ENCODE data around the gene BTF3. TPM values are rescaled to one million over a fixed set of nuclear protein-coding genes. Genes with fewer than 3 reads are reported as not detected.

The BTF3 gene
- total RNA-seq, 1 donor from 2014 or later: 664 TPM

DNA sequence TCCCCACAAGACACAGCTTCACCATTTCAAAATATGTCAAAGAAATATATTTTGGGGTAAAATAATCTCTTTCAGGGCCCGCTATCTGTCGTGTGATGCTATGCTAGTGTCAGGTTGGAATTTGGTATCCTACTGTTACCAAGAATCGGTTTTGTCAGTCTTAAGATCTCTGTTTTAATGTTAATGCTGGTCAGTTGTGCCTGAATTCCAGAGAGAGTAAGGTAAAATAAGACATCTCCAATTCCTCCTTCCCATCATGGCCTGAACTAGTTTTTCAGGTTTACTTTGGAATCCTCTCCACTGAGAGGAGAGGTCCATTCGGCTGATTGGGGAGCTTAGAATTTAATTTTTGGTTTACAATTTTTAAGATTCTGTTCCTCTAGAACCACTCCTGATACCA is 10.4 kb upstream of the BTF3 start:
- Mint-ChIP-seq H3K36me3 (no peaks in the 10 kb centered on the region), H3K27me3 (peaks cover 34% of the 10 kb centered on the region)

GRCh38 chr5:73488806-73489205 is 9.4 kb upstream of the BTF3 start:
- Mint-ChIP-seq H3K4me3 (no peak overlapping the region), H3K9me3 (no peaks in the 10 kb centered on the region), H3K36me3 (no peaks in the 10 kb centered on the region), H3K4me1 (ENCODE audit: unreplicated experiment) (no peaks in the 10 kb centered on the region), H3K27ac (no peak overlapping the region), H3K27me3 (peaks cover 30% of the 10 kb centered on the region)
- no peak for TF ChIP-seq CTCF (conservative IDR thresholded peaks at IDR 0.05)
- DNase-seq (ENCODE audit: extremely low spot score, unreplicated experiment): no peak

More for the DNA sequence above, 10.4 kb upstream of the BTF3 start:
- no peak for DNase-seq (ENCODE audit: extremely low spot score, unreplicated experiment)
- TF ChIP-seq CTCF (conservative IDR thresholded peaks at IDR 0.05): no peak
- H3K27ac Mint-ChIP-seq: no peak overlapping the region
- no peak overlapping the region for H3K4me3 Mint-ChIP-seq
- no peaks in the 10 kb centered on the region for H3K4me1 Mint-ChIP-seq (ENCODE audit: unreplicated experiment)
- no peaks in the 10 kb centered on the region for H3K9me3 Mint-ChIP-seq

- H3K4me3 Mint-ChIP-seq: no peak overlapping the region
- peaks cover 30% of the 10 kb centered on the region for H3K27me3 Mint-ChIP-seq
- TF ChIP-seq CTCF (conservative IDR thresholded peaks at IDR 0.05): no peak
- DNase-seq (ENCODE audit: extremely low spot score, unreplicated experiment): no peak
- H3K4me1 Mint-ChIP-seq (ENCODE audit: unreplicated experiment): no peaks in the 10 kb centered on the region
- H3K27ac Mint-ChIP-seq: no peak overlapping the region
- H3K9me3 Mint-ChIP-seq: no peaks in the 10 kb centered on the region
- H3K36me3 Mint-ChIP-seq: no peaks in the 10 kb centered on the region
These were observed 8.2 kb upstream of the BTF3 start for GRCh38 chr5:73490088-73490487.

DNA sequence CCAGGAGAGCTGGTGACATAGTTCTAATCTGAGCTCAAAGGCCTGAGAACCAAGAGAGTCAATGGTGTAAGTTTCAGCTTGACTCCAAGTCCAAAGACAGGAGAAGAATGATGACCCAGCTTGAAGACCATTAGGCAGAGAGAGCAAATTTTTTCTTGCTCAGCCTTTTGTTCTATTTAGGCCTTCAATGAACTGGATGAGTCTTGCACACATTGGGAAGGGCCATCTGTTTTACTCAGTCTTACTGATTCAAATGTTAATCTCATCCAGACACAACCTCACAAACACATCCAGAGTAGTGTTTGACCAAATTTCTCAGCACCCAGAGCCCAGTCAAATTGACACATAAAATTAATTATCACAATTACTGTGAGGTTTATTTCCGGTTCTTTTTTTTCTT is 7.1 kb upstream of the BTF3 start:
- Mint-ChIP-seq H3K27ac (no peak overlapping the region), H3K4me3 (no peak overlapping the region), H3K36me3 (no peaks in the 10 kb centered on the region), H3K9me3 (no peaks in the 10 kb centered on the region), H3K27me3 (peaks cover 23% of the 10 kb centered on the region), H3K4me1 (ENCODE audit: unreplicated experiment) (no peaks in the 10 kb centered on the region)
- DNase-seq (ENCODE audit: extremely low spot score, unreplicated experiment): no peak
- no peak for TF ChIP-seq CTCF (conservative IDR thresholded peaks at IDR 0.05)

GRCh38 chr5:73493421-73493820 is 4.8 kb upstream of the BTF3 start:
- Mint-ChIP-seq H3K9me3 (peaks cover 5% of the 10 kb centered on the region), H3K4me1 (ENCODE audit: unreplicated experiment) (peaks cover 8% of the 10 kb centered on the region), H3K36me3 (no peaks in the 10 kb centered on the region), H3K27ac (no peak overlapping the region), H3K27me3 (peaks cover 10% of the 10 kb centered on the region), H3K4me3 (no peak overlapping the region)
- no peak for TF ChIP-seq CTCF (conservative IDR thresholded peaks at IDR 0.05)
- no peak for DNase-seq (ENCODE audit: extremely low spot score, unreplicated experiment)

DNA sequence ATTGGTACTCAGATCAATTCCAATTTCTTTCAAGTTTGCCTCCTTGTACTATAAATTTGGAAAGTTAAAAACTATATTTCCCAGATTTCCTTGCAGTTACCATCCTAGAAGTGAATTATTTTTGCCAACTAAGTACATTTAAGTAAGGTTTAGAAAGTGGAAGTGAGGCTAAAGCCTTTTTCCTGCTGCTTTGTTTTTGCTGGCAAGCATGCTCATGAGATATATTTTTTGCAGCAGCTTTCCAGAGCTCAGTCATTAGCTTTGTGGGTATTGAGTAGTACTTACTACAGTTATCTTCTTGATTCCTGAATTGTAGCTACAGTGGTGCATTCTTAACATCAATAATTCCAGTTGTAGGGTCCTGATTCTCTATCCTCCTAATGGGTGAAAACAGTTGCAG is 3.5 kb upstream of the BTF3 start:
- no peak overlapping the region for H3K27ac Mint-ChIP-seq

More for the DNA sequence above, 3.5 kb upstream of the BTF3 start:
- Mint-ChIP-seq H3K36me3 (peaks cover 7% of the 10 kb centered on the region), H3K4me3 (no peak overlapping the region), H3K4me1 (ENCODE audit: unreplicated experiment) (peaks cover 15% of the 10 kb centered on the region), H3K27me3 (peaks cover 5% of the 10 kb centered on the region), H3K9me3 (peaks cover 5% of the 10 kb centered on the region)
- TF ChIP-seq CTCF (conservative IDR thresholded peaks at IDR 0.05): no peak
- DNase-seq (ENCODE audit: extremely low spot score, unreplicated experiment): no peak

Measured in type B pancreatic cell (in vitro differentiated cells).